LNCAP (cell line): ENCODE data around the gene NXT1.

Experiments
- CTCF ChIP-seq: fragments of 450-650 bp; IDR thresholded peaks from 2 replicates; pipeline ENCODE4 v1.5.1; 2017; ENCODE audit warnings: mild to moderate bottlenecking

Gene NXT1

GRCh38 chr20:23370274-23370673, 19.7 kb downstream of the NXT1 start:
- TF ChIP-seq CTCF: no peak

DNA sequence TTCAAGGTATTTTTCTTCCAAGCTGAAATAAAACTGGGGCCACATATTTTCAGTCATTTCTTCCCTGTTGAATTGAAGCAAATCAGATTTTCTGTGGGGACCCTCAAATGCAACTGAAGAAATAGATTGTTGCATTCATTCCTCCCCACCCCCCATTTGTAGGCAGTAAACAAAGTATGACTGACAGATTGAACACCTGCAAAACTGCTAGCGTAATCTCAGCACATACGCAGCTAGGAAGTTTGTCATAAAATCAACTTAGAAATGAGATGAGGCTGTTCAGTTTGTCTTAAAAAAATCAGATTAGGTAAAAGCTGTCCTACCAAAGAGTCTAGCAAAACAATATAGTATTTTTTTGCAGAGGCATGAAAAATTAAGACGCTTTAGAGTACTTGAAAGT, 20.3 kb downstream of the NXT1 start:
- no peak for TF ChIP-seq CTCF

- no peak for TF ChIP-seq CTCF
These were observed 20.9 kb downstream of the NXT1 start for GRCh38 chr20:23371496-23371895.

- no peak for TF ChIP-seq CTCF
These were observed 23.9 kb downstream of the NXT1 start for GRCh38 chr20:23374441-23374840.

DNA sequence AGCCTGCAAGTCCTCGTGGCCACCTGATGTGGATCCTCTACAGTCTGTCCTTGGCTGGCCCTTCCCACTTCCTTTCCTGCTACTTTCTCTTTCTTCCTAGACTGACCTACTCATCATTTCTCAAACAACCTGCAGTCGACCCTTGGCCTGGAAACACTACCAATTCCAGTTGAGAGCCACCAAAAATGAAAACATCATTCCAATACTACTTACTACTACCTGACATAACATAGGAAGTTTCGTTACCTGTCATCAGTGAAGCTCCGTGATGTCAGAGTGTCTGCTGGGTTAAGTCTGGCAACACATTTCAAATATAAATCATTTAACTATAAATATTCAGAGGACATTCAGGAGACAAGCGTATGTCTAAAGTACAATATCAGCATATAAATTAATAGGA, 25.2 kb downstream of the NXT1 start:
- no peak for TF ChIP-seq CTCF

DNA sequence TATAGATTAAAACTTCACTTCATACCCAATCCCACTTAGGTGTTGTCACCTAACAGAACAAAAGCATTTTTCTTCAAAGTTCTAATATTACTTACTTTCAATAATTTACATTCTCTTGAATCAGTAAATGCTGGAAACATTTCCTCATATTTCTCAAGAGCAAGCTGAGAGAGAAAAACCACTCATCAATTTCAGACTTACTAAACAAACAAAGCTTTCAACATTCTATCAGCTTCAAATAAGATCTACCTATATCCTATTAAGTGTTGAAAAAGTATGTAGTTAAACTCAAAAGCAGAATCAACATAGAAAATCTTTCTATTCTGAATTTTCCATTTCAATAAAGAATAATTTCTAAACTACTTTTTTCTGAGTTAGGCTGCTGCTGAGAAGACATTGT, 29.2 kb downstream of the NXT1 start:
- no peak for TF ChIP-seq CTCF

DNA sequence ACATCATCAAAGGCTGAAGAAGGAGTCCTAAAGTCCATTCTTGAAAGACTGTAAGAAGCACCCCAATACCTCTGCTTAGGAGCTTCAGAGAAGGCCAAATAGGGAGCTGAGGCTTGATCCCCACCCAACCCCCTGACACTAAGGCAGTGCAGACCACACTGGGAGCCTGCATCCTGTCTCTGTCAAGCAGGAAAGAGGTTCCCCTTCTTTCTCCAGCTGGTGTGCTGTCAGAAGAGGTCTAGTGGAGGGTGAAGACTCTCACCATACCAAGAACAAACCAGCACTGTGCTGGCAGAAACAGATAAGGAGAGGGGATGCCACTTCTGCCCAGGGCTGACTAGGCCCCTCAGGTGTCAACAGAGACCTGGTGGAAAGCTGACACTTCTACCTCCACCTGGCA, 31.3 kb downstream of the NXT1 start:
- no peak for TF ChIP-seq CTCF

- no peak for TF ChIP-seq CTCF
These were observed 35.9 kb downstream of the NXT1 start for GRCh38 chr20:23386304-23387117.
